ENCODE results near the gene LRFN2. TPM values are rescaled to one million over a fixed set of nuclear protein-coding genes. Genes with fewer than 3 reads are reported as not detected.

LRFN2 gene
- total RNA-seq, 3 donors from 2014 or later (not counting 1 experiment from before 2014, with no cell fraction given), result 3.0 to 3.6 (median 3.5) TPM

DNA sequence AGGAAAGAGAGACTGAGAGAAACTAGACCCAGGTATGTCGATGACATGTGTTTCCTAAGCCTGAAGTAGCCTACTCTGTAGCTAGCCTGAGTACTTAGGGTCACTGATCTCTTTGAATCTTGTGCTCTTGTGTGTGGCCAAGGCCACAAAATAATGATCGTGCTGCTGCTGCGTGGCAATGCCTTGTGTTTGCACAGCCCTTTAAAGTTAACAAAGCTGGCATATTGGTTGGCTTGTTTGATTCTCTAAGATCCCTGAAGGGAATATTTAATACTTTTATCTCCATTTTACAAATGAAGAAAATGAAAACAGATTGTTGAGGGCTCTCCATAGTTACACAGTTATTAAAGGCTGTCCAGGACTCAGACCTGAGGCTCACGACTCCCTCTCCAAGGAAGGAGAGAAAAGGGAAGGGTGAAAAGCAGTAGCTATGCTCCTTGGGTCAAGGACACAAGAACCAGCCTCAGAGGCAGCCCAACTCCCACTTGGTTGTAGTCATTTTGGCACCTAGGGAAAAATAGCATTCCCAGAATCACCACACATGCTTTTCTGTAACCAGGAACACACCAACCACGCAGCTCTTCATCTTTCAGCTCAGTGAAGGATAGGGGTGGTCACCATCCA lies 130.7 kb downstream of the LRFN2 start:
- peak; percentile 28 to 68 (median 65) for ATAC-seq
- H3K27me3 Mint-ChIP-seq (ENCODE audit: low read depth in 2 of 2), result no peaks in the 10 kb centered on the region
- H3K27ac Mint-ChIP-seq, result peak overlapping the region; percentile 45 to 97
- H3K4me3 Mint-ChIP-seq, result peak overlapping the region; percentile 51
- no peaks in the 10 kb centered on the region for H3K27me3 ChIP-seq (ENCODE audit: control insufficient read depth, insufficient read depth, low read length)
- peaks cover 36 to 41% of the 10 kb centered on the region in 2 donors for H3K4me1 Mint-ChIP-seq
- WGBS (ENCODE audit: insufficient coverage), result 61% methylated on average over 5 of the region's 5 CpGs
- DNase-seq, result no peak
- intact Hi-C loops (cut with micrococcal nuclease), result loop anchor here (1.0 to 5.0 kb wide), 4 partner anchors 20 to 69 kb away; no protein-coding TSS in a partner anchor
- H3K4me1 ChIP-seq (ENCODE audit: control insufficient read depth, insufficient read depth, low read length), result peaks cover 8% of the 10 kb centered on the region
- no peaks in the 10 kb centered on the region for H3K9me3 Mint-ChIP-seq
- TF ChIP-seq, protein P1, sequence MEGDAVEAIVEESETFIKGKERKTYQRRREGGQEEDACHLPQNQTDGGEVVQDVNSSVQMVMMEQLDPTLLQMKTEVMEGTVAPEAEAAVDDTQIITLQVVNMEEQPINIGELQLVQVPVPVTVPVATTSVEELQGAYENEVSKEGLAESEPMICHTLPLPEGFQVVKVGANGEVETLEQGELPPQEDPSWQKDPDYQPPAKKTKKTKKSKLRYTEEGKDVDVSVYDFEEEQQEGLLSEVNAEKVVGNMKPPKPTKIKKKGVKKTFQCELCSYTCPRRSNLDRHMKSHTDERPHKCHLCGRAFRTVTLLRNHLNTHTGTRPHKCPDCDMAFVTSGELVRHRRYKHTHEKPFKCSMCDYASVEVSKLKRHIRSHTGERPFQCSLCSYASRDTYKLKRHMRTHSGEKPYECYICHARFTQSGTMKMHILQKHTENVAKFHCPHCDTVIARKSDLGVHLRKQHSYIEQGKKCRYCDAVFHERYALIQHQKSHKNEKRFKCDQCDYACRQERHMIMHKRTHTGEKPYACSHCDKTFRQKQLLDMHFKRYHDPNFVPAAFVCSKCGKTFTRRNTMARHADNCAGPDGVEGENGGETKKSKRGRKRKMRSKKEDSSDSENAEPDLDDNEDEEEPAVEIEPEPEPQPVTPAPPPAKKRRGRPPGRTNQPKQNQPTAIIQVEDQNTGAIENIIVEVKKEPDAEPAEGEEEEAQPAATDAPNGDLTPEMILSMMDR (IDR thresholded peaks at IDR 0.05), result no peak
- no peaks in the 10 kb centered on the region for H3K36me3 ChIP-seq (ENCODE audit: control insufficient read depth, insufficient read depth, low read length)
- peak overlapping the region; percentile 81 for H3K27ac ChIP-seq (ENCODE audit: low read length)
- H3K9me3 ChIP-seq (ENCODE audit: control insufficient read depth, insufficient read depth, low read length), result no peaks in the 10 kb centered on the region
- H3K36me3 Mint-ChIP-seq, result no peaks in the 10 kb centered on the region
- no peak overlapping the region for H3K4me3 ChIP-seq (ENCODE audit: low read length)

- Histone ChIP-seq H3K4me3 (ENCODE audit: low read length) (no peak overlapping the region), H3K27ac (ENCODE audit: low read length) (peak overlapping the region; percentile 81), H3K27me3 (ENCODE audit: control insufficient read depth, insufficient read depth, low read length) (no peaks in the 10 kb centered on the region), H3K9me3 (ENCODE audit: control insufficient read depth, insufficient read depth, low read length) (no peaks in the 10 kb centered on the region), H3K36me3 (ENCODE audit: control insufficient read depth, insufficient read depth, low read length) (no peaks in the 10 kb centered on the region), H3K4me1 (ENCODE audit: control insufficient read depth, insufficient read depth, low read length) (peaks cover 8% of the 10 kb centered on the region)
- Mint-ChIP-seq H3K4me3 (peak overlapping the region; percentile 51), H3K4me1 (peaks cover 36 to 38% of the 10 kb centered on the region in 2 donors), H3K9me3 (no peaks in the 10 kb centered on the region), H3K27me3 (ENCODE audit: low read depth in 2 of 2) (no peaks in the 10 kb centered on the region), H3K36me3 (no peaks in the 10 kb centered on the region), H3K27ac (peak overlapping the region; percentile 45 to 97)
- ATAC-seq, result peak; percentile 74 to 87 (median 82)
- DNase-seq, result no peak
- TF ChIP-seq, protein P1 (IDR thresholded peaks at IDR 0.05), result no peak
- intact Hi-C loops (cut with micrococcal nuclease), result loop anchor here (1.0 to 5.0 kb wide), 4 partner anchors 19 to 69 kb away; no protein-coding TSS in a partner anchor
- 82% methylated on average over 1 of the region's 1 CpG for WGBS (ENCODE audit: insufficient coverage)
These were observed 131.3 kb downstream of the LRFN2 start for GRCh38 chr6:40455686-40456389.

- Histone ChIP-seq H3K27ac (ENCODE audit: low read length) (no peak overlapping the region), H3K4me3 (ENCODE audit: low read length) (no peak overlapping the region), H3K27me3 (ENCODE audit: control insufficient read depth, insufficient read depth, low read length) (no peaks in the 10 kb centered on the region), H3K9me3 (ENCODE audit: control insufficient read depth, insufficient read depth, low read length) (no peaks in the 10 kb centered on the region), H3K4me1 (ENCODE audit: control insufficient read depth, insufficient read depth, low read length) (no peaks in the 10 kb centered on the region), H3K36me3 (ENCODE audit: control insufficient read depth, insufficient read depth, low read length) (no peaks in the 10 kb centered on the region)
- Mint-ChIP-seq H3K36me3 (no peaks in the 10 kb centered on the region), H3K4me3 (no peak overlapping the region), H3K27me3 (ENCODE audit: low read depth in 2 of 2) (no peaks in the 10 kb centered on the region), H3K27ac (no peak overlapping the region), H3K9me3 (no peaks in the 10 kb centered on the region), H3K4me1 (peaks cover 25% of the 10 kb centered on the region in 2 donors)
- ATAC-seq, result no peak
- TF ChIP-seq, protein P1 (IDR thresholded peaks at IDR 0.05), result no peak
- DNase-seq, result no peak
- WGBS (ENCODE audit: insufficient coverage), result 81% methylated on average over 4 of the region's 4 CpGs
- intact Hi-C loops (cut with micrococcal nuclease), result no loop called here
These were observed 136.7 kb downstream of the LRFN2 start for GRCh38 chr6:40450483-40450882.

All from natural killer cell (primary cell).